Activated naive CD8-positive, alpha-beta T cell treated with anti-CD3 and anti-CD28 coated beads, Interleukin-2, amount 50 U/mL, for 16 hours (primary cell): ENCODE results near the gene SOSTDC1.

Experiments used
- DNase-seq: peaks from one replicate; pipeline ENCODE4 v3.0.0-alpha.2; 2020; ENCODE audit warnings: low read depth, low spot score

The SOSTDC1 gene

DNA sequence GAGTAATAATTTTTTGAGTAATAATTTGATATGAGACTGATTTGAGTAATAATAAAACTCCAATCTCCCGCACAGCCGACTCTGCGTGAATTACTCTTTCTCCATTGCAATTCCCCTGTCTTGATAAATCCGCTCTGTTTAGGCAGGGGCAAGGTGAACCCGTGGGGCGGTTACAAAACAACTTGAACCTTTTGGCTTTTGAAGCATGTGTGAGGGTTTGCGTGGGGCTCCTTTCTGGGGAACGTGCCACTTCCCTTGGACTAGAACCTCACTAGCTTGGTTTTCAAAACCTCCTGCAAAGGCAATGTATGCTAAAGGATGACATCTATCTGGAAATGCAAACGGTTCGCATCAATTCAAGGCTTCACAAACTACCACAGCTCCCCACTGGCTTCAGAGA, 45.7 kb downstream of the SOSTDC1 start:
- DNase-seq, result no peak

DNA sequence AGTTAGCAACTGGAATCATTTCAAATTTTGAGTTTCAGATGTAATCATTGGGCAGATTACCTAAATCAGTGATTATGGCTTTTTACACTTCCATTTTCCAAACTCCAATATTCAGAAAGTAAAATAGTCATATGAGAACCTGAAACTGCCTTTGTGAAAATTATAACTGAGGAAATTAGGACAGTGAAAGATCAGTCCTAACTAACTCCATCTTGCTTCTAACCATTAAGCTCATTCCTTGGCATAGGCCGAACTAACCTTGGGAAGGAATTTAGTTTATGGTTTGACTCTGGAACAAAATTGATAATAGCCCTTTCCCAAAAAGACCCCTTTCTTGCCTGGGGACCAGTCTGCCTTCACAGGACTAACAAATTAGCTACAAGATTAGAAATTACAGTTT, 46.4 kb downstream of the SOSTDC1 start:
- no peak for DNase-seq

DNA sequence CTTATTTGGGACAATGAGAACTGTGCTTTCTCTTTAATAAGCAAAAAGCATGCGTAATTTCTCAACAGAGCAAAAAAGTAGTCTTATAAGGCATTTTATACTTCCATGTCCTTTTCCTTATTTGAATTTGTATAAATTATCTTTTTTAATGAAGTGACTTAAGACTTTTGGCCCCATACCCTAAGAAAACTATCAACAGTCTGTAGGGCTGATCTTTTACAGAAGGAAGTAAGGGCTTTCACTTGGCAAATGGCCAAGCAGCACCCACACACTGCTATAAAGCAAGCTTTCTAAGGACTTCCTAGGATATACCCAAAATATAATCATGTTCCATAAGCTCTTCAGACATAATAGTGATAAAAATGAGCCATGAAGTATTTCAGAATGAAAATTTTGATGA, 47.6 kb downstream of the SOSTDC1 start:
- no peak for DNase-seq

DNA sequence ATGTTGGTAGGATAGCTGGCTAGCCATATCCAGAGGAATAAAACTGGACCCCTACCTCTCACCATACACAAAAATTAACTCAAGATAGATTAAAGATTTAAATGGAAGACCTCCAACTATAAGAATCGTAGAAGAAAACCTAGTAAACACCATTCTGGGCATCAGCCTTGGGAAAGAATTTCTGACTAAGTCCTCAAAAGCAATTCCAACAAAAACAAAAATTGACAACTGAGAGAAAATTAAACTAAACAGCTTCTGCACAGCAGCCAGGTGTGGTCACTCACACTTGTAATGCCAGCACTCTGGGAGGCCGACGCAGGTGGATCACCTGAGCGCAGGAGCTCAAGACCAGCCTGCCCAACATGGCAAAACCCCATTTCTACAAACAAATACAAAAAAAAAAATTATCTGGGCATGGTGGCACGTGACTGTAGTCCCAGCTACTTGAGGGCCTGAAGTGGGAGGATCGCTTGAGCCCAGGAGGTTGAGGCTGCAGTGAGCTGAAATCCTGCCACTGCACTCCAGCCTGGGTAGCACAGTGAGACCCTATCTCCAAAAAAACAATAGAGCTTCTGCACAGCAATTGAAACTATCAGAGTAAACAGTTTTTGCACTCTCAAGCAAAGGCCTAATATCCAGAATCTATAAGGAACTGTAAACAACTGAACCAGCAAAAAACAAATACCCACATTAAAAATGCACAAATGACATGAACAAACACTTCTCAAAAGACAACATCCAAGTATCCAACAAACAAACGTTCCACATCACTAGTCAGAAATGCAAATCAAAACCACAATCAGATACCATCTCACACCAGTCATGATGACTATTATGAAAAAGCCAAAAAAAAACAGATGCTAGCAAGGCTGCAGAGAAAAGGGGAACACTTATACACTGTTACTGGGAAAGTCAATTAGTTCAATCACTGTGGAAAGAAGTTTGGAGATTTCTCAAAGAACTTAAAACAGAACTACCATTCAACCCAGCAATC, 49.0 kb downstream of the SOSTDC1 start:
- DNase-seq, result no peak

DNA sequence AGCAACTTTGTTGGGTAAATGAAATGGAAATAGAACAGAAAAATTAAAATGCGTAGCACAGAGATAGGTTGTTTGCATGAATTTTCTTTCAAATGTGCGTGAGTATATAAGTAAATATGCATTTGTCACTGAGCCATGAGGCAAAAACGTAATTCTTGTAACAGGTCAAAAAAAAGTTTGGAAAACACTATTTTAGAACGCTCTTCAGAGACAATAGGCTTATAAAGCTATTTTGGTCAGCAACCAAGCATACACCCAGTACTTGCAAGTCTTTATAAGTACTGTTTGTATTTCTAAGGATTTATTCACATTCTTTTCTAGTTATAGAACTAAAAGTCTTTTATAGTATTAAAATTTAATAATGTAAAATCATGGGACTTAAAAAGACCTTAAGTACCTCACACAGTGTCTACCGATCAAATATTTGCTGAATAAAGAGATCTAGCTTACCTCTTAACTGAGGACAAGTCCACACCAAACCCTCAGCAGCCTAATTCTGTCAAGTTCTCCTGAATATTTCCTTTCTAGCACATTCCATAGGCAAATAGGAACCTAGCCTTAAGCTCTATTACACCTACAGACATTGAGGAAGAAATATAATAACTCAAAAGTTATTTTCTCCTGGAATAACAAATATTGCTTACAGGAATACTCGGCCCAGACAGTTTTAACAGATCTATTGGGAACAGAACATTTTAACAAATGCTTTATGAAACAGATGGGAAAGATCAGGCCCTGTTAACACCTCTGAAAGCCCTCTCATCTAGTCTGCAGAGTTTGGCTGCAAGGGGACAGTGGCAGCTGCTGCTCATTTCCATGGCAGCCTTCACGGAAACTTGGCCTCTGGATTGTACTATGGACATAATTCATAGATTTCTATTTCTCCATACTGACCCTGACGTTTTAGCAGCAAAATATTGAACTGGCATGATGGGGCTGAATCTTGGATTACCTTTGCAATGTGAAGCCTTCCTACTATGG, 53.0 kb downstream of the SOSTDC1 start:
- DNase-seq, result no peak
